GM21723 (cell line): ENCODE results near the gene SEC14L1.

Experiments
- ATAC-seq: cut with Tn5 transposase; IDR thresholded peaks from one replicate; pipeline ENCODE4 v1.9.1; 2021; ENCODE audit warnings: mild to moderate bottlenecking, moderate library complexity; ENCODE audit not compliant: unreplicated experiment

Gene SEC14L1

DNA sequence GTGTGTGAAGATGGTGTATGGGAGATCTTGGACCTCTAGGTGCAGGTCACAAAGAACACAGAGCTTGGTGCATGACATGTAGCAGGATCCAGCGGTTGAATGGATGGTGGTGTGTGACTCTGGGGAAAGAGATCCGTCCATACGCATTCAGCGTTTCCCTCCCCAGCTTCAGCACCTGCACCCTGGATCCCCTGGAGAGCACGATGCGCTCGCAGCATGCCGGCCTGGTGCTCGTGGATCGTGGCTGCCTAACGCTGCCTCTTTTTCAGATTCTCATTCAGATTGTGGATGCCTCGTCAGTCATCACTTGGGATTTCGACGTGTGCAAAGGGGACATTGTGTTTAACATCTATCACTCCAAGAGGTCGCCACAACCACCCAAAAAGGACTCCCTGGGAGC lies 70.9 kb downstream of the SEC14L1 start:
- no peak for ATAC-seq

DNA sequence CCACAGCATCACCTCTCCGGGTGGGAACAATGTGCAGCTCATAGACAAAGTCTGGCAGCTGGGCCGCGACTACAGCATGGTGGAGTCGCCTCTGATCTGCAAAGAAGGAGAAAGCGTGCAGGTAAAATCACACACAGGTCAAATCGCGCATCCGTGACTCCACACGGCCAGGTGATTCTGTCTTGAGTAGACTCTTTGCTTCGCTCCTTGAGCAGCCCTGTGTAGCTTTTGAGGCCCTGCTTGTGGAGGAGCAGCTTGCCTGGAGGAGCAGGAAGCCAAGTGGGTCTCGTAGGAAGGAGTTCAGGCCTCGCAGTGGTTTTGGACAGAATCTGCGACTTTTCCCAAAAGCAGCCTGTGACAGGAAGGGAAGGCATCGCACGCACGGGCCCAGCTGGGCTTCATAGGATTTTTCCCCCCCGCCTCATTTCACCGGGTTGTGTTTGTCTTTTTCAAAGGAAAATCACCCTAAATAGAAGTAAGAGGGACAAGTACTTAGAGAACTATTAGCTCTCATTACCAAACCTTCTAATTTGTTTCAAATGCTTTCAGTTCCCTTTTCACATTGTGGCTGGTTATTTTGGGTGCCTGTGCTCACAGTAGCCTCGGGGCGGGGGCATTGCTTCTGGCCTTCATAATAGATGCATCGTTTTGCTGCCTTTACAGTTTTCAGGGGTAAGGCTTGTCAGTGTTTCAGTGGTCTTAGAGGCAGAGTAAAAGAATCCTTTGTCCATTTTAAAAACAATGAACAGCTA lies 71.5 kb downstream of the SEC14L1 start:
- peak; percentile 86 for ATAC-seq

DNA sequence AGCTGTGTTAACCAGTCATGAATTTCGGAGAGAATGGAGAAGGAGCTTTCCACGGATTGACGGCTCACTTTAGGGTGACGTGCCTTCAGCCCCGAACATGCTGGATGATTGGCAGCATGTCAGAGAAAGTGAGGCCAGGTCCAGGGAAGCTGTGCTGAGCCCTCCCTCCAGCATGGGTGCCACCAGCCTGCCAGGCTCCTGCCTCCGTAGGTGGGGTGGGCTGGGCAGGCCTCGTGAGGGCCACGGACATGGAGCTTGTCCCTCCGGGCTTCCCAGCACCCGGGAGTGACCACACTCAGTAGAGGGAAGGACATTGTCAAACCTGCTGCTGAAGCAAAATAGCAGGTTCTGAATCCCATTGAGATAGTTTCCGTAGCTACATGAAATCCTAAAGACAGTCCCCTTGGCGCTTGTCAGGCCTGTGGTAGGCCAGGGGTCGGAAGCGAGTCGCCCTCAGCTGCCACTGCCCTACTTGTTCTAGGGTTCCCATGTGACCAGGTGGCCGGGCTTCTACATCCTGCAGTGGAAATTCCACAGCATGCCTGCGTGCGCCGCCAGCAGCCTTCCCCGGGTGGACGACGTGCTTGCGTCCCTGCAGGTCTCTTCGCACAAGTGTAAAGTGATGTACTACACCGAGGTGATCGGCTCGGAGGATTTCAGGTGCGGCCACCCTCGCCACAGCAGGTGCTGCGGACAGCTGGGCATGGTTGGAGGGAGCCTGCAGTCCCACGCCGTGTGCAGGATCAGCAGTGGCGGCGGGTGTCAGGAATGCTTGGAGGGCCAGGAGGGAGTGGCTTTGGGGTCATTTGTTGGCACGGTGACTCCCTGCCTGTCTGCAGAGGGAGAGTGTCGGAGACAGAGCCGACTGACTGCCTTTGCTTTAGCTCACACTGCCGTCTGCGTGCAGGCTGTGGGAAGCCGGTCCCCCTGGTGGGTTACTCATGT lies 72.3 kb downstream of the SEC14L1 start:
- ATAC-seq: peak; percentile 10

DNA sequence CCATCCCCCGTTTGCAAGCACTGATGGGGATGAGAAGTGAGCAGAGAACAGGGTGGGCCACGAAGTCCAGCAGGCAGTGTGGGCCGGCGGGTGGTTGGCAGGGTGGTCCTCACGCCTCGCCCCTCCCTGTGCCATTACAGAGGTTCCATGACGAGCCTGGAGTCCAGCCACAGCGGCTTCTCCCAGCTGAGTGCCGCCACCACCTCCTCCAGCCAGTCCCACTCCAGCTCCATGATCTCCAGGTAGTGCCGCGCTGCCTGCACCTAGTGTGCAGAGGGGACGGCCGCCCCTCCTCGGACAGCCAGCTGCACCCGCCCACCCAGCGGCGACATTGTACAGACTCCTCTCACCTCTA lies 73.0 kb downstream of the SEC14L1 start:
- ATAC-seq: no peak

DNA sequence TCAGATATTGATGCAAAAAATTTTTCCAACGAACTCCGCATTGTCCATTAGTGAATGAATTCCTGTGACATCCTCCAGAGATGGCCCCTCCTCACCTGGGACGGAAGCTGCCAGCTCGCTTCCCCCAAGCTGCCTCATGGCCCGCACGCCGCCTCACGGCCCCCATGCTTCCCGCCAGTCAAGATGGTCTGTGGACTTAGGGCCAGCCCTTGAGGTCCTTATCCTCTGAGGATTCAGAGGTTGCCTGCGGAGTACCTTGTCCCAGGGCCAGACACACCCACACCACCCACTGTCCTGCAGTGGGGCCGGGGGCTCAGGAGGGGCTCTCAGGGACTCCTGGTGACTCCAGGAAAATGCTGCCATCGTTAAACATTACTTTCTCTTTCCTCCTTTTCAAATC lies 73.6 kb downstream of the SEC14L1 start:
- no peak for ATAC-seq

DNA sequence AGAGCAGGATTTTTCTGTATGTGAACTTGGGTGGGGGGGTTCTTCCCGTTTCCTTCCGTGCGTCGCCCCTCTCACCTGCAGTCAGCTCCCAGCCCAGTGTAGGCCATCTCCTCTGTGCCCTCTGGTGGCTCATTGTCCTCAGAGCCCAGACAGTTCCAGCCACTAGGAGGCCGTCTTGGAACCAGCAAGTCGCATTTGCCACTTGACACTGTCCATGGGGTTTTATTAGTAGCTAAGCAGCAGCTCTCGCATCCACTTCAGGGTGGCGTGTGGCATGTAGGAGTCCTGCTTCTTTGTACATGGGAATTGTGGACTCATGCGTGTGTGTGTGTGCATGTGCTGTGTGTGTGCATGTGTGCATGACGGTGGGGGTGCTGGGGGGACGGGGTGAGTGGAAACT lies 74.0 kb downstream of the SEC14L1 start:
- ATAC-seq: no peak

DNA sequence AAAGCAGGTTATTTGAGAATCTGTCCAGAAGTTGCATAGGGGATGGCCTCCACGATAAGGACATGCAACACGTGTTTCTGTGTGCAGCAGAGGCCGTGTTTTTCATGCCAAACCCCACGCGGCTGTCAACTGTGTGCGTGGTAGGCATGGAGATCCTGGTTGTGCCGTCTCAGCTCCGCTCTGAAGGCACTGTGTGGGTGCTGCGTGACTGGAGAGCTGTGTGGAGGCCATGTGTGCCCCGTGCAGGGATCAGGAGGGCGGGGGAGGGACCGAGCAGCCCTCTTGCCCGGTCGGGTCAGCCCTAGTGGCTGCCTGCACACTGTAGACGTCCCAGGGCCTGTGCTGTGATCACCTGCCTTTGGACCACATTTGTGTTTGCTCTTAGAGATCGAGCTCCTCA lies 74.5 kb downstream of the SEC14L1 start:
- no peak for ATAC-seq

DNA sequence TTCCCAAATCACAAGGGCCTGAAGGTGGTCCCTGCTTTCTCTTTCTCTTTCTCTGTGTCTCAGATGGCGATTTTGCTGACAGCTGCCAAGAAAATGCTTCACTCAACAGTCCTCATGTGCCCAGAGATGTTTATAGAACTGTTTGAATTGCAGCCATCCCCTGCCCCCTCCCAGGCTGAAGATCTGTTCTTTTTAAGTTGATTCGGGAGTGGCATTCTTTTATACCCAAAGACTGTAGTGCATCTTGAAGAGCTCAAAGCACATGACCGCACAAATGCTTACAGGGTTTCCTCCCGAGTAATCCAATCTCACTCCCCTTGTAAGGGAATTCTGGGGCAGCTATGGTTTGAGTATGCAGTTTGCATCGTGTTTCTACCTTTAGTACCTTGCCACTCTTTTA lies 75.7 kb downstream of the SEC14L1 start:
- no peak for ATAC-seq

DNA sequence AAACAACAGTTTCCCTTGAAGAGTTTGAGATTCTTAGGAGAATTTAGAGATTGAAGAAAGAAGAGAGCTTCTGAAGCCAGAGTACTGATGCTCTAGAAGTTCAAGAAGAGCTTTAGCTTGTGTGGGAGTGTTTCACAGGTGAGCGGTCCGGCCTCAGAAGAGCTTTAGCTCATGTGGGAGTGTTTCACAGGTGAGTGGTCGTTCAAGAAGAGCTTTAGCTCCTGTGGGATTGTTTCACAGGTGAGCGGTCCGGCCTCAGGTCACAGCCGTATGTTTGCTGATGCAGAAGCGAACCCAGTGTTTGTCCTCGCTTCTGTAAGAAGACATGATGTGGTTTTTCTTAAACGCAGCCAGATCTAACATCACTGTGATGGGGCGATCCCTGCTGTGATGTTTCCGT lies 76.4 kb downstream of the SEC14L1 start:
- no peak for ATAC-seq

DNA sequence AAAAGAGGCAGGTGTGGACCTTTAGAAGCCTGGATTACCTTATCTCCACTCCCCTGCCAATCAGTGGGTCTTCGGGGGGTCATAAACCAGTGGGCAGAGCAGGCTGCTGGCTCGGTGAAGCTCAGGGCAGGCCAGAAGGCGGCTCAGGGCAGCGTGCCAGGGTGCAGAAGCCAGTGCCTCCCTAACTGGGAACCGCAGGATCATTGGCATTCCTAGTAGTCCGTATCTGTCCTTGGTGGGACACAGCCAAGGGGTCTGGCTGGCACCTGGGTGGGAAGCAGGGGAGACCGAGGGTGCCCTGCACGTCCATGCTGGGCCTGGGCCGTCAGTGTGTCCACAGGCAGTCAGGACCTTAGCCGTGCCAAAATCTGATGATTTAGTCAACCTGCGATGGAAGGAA lies 76.8 kb downstream of the SEC14L1 start:
- no peak for ATAC-seq

DNA sequence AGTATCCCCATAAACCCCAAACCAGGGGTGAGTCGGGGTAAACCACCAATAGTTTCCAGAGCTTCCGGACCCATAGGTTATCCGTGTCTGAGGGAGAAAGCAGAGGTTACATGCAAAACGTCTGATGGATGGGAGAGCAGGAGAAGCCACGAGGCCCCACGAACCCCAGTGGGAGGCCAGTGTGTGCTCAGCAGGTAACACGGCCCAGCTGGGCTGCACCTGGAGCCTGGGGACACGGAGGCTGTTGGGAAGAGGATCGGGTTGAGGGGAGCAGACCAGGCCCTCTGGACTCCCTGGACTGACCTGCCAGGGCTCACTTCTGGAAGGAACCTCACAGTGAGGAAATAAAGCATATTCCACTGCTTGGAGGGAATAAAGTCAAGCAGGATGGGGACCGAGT lies 78.1 kb downstream of the SEC14L1 start:
- ATAC-seq: no peak

DNA sequence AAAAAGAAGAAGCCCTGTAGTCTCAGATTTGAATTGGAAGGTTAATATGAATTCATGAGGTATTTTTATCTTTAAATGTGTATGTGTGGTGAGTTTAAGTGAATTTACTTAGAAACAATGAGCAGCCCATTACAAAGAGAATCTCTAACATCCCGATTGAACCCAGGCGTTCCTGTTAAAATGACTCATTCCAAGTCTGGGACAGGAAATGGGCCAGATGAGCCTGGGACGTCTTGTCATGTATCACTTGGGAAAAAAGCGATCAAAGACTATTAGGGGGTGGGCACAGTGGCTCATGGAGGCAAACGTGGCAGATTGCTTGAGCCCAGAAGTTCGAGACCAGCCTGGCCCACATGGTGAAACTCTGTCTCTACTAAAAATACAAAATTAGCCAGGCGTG lies 81.6 kb downstream of the SEC14L1 start:
- no peak for ATAC-seq

DNA sequence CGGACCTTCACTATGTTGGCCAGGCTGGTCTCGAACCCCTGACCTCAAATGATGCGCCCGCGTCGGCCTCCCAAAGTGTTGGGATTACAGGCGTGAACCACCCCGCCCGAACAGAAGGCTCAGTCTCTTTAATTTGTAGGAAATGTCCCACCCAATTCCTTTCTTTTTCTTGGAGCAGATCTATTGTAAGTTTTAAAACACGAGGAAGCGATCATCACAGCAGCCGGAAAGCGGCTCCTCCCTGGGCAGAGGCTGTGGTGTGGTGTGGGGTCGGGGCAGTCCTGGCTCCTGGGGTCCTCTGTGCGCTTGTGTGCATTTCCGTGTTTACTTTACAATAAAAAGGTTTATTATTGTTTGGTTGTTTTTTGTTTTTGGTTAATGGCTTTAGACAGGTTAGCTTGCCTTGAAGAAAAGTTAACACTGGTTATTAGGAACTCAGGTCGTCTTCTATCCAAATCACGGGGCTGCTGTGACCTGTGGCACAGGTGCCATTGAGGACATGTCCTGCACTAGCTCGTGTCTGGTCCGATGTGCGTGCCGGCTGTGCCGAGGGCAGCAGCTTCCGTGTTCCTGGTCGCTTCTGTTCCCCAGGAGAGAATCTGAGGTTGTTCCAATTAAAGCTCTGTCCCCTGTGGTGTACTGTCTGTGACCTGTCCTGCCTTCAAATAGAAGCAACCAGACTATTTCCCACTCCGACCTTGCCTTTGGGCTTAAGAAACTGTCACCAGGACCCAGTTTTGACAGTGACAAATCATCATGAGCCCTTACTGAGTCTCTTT lies 83.1 kb downstream of the SEC14L1 start:
- ATAC-seq: no peak

DNA sequence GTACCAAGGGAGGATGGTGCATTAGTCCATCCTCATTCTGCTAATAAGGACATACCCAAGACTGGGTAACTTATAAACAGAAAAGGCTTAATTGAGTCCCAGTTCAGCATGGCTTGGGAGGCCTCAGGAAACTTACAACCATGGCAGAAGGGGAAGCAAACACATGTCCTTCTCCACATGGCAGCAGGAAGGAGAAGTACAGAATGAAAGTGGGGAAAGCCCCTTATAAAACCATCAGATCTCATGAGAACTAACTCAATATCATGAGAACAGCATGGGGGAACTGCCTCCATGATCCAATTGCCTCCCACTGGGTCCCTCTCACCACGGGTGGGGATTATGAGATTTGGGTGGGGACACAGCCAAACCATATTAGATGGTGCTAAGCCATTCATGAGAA lies 84.5 kb downstream of the SEC14L1 start:
- ATAC-seq: no peak

DNA sequence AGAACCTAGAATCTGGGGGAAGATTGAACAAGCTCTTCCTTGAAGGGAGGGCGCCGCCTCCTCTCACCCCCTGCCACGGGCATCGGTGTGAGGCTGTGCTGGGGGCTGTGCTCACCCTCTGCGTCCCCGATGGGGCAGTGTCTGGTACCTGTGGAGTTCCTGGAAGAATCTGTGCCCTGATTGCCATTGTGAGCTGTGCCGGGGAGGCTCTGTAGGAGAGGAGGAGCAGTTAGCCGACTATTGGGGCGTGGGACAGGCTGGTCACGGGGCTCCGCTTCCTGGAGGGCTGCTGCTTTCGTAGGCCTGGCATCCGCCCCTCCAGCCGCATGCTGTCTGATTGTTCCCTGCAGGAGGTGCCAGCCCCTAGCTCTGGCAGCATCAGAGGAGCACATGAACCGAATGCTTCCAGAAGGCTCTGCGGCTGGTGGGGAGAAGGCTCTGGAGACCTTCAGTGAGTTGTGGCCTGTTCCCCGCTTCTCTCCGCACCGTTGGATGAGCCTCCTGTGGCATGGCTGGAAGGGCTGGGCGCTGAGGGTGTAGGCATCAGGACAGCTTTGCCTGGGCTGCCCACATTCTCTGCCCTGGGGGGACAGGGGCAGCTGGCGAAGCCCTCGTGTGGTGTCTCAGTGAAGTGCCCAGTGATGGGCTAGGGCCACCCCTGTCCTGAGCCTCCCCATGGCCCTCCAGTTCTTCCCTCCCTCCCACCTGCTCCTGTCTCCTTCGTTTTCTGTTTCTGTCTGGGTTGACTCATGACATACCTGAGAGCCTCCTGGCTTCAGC lies 86.9 kb downstream of the SEC14L1 start:
- no peak for ATAC-seq

DNA sequence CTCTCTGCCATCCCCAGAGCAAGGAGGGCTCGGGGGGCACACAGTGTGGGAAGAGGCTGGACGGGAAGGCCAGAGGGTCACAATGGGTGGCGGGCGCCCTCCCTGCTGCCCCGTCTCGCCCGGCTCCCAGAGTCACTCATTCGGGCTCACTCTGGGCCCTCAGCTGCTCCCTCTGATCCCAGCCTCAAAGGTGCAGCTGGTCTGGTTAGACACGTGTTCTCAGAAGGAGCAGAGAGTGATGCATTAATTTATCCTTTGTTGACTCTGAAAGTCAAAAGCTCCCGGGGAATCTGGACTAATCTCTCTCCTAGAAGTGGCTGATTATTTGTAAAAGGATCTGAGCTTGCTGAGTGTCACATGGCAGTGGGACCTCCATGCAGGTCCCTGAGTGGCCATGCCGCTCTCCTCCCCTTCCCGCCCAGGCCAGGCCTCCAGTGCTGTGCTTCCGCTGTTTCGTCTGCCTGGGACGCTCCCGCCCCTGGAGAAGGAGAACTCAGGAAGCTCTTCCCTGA lies 87.5 kb downstream of the SEC14L1 start:
- no peak for ATAC-seq

DNA sequence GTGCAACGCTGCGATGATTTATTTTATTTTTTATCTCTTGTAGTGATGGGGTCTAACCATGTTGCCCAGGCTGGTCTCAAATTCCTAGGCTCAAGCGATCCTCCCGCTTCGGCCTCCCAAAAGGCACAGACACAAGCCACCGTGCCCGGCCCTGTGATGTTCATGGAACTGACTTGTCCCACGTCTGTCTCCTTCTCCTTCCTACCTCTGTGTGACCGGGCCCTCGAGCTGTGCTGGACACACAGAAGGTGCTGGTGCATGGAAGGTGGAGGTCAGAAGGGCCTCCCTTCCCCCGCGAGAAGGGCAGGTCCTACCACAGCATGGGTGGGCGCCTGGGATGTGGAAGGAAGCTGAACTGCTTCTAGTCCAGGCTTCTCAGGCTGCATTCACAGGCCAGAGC lies 88.0 kb downstream of the SEC14L1 start:
- no peak for ATAC-seq

DNA sequence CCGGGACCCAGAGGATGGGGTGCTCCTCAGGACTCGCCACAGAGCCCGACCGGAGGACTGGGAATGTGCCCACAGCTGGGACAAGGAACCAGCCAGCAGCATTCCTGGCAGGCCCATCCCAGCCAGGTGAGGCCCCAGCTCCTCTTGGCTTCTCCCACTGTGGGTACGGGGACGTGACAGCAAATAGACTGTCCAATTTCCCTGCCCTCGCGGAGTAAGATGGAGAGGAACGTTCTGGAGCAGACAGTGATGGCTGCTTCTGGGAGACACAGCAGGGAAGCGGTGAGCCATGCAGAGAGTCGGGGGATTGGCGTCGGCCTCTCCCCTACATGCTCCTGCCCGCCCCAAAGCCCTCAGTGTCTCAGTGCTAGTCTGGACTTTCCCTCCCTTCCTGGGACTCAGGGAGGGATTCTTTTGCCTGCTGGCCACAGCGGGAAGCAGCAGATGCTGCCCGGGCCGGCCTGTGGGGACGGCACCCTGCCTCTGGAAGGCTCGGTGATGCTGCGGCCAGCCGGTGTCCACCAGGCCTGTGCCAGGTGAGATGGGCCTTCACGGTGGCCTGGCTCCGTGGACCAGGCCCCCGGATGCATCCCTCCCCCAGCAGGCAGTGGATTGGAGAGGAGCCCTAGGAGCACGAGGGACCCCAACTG lies 89.1 kb downstream of the SEC14L1 start:
- ATAC-seq: no peak

DNA sequence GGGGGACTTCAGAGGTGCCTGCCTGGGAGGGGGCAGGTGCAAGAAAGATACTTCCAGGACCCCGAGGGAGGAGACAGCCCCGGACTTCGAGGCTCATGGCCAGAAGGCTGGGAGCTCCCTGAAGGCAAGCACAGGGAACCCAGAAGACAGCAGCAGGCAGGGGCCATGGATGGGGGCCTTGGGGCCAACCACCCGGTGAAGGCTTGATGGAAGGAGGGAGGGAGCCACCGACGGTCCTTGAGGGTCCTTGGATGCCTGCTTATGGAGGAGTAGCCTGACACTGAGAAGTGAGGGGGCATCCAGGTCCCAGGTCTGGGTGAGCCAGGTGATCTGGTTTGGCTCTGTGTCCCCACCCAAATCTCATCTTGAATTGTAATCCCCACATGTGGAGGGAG lies 89.7 kb downstream of the SEC14L1 start:
- ATAC-seq: no peak
